GM10266 (cell line): Measurements from ENCODE around the gene TMEM270.

ENCODE experiments used
- DNase-seq: peaks from one replicate; pipeline ENCODE4 v3.0.0; 2012; ENCODE audit errors: extremely low spot score
- CTCF ChIP-seq: IDR thresholded peaks from 2 replicates; pipeline ENCODE4 v1.5.1; 2012; ENCODE audit warnings: mild to moderate bottlenecking, low read depth; ENCODE audit not compliant: control insufficient read depth, insufficient read depth; ENCODE audit errors: missing control alignments

The TMEM270 gene

GRCh38 chr7:73866446-73866767 is 5.4 kb downstream of the TMEM270 start:
- DNase-seq, result no peak
- no peak for TF ChIP-seq CTCF

- no peak for DNase-seq
- no peak for TF ChIP-seq CTCF
Measured at GRCh38 chr7:73869011-73869798, 8.2 kb downstream of the TMEM270 start.

- no peak for TF ChIP-seq CTCF
- no peak for DNase-seq
Measured at GRCh38 chr7:73870041-73870492, 9.1 kb downstream of the TMEM270 start.

- no peak for DNase-seq
- no peak for TF ChIP-seq CTCF
Measured at GRCh38 chr7:73871163-73872011, 10.4 kb downstream of the TMEM270 start.

- DNase-seq, result no peak
- no peak for TF ChIP-seq CTCF
Measured at GRCh38 chr7:73872056-73872908, 11.3 kb downstream of the TMEM270 start.

GRCh38 chr7:73876361-73876760 is 15.4 kb downstream of the TMEM270 start:
- TF ChIP-seq CTCF, result no peak
- no peak for DNase-seq
